HG03521 (cell line): ENCODE measurements around the gene PSD4.

Experiments used
- ATAC-seq: cut with Tn5 transposase; IDR thresholded peaks from one replicate; pipeline ENCODE4 v1.9.1; 2021; ENCODE audit warnings: mild to moderate bottlenecking, moderate library complexity; ENCODE audit not compliant: unreplicated experiment

The PSD4 gene

DNA sequence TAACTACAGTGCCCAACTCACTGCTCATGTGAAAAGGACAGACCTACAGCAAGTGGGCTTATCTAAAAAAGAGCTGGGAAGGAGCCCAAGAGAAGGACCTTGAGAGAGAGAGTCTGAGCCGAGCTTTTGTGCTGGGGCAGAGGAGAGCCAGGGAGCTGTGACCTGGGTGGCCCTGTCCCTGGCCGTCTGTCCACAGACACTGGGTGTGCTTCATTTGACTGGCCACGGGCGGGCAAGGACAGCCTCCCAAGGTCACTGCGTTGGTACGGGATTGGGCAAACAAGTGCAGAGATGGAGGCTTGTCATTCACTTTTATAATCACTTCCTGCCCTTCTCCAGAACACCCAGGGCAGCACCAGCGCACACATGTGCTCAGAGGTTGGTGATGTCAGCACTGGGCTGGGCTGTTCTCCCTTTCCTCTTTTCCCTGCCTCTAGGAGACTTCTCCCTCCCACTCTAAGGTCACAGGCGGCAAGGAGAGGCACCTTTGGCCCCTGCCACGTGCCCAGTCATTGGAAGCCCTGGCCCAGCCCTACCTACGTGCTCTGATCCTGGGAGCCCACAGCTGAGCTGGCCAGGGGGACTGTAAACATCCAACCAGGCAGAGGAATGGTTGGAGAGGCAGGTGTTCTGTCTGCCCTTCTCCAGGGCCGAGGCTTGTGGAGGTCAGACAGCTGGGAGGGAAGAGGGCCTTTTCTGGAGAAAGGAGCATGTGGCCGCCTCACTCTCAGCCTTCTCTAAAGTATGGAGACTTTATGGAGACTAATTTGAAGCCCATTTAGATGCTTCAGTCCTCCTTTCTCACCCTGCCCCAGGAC lies 6.4 kb upstream of the PSD4 start:
- ATAC-seq = no peak

- no peak for ATAC-seq
These were observed 5.8 kb upstream of the PSD4 start for GRCh38 chr2:113167962-113168340.

GRCh38 chr2:113169002-113169530 lies 4.7 kb upstream of the PSD4 start:
- no peak for ATAC-seq

DNA sequence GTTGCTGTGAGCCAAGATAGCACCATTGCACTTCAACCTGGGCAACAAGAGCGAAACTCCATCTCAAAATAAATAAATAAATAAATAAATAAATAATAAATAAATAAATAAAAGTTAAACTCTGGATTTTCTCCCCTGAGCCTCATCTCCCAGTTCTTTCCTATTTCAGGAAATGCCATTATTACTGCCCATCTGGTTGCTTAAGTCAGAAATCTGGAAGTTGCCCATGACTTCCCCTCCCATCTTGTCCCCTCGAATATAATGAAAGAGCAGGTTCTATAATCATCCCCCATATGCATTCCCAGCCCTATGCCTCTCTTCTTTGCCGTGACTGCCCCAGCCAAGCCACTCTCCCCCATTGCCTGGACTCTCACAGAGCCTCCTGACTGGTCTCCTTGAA lies 4.2 kb upstream of the PSD4 start:
- no peak for ATAC-seq

DNA sequence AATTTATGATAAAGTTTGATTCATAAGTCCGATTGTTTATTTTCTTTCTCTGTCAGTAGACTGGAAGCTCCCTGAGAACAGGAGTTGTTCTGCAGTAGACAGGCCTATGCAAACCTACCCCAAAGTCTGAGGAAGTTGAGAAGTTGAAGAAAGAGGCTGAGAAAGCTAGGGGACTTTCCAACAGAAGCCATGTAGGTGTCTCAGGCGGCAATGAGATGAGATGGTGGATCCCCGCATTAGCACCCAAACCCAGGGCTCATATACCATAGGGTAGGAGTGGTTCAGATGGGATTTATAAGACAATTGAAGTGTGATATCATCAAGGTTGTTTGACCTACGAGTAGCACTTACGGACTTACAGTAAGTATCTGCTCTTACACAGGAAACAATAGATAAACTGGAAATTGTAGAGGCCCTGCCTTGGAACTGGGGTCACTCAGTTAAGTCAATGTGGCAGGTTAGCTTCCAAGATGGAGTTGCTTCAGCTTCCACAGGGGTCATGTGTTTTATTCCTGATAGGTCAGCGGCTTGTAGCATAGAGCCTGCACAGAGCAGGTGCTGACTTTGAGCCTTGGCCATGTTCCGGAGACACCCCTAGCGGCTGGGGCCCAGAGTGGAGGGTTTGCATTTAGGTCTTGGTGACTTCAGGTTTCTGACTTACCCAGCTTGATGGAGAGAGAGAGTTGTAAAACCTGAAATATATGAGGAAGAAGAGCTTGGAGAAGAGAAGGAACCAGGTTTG lies 2.3 kb upstream of the PSD4 start:
- no peak for ATAC-seq

- ATAC-seq = no peak
These were observed 840 bp upstream of the PSD4 start for GRCh38 chr2:113172721-113173541.

- ATAC-seq = no peak
These were observed 592 bp downstream of the PSD4 start for GRCh38 chr2:113174376-113174750.

- peak; percentile 60 for ATAC-seq
These were observed 1.4 kb downstream of the PSD4 start for GRCh38 chr2:113175042-113175628.

GRCh38 chr2:113175736-113176695 lies 2.2 kb downstream of the PSD4 start:
- ATAC-seq = no peak

DNA sequence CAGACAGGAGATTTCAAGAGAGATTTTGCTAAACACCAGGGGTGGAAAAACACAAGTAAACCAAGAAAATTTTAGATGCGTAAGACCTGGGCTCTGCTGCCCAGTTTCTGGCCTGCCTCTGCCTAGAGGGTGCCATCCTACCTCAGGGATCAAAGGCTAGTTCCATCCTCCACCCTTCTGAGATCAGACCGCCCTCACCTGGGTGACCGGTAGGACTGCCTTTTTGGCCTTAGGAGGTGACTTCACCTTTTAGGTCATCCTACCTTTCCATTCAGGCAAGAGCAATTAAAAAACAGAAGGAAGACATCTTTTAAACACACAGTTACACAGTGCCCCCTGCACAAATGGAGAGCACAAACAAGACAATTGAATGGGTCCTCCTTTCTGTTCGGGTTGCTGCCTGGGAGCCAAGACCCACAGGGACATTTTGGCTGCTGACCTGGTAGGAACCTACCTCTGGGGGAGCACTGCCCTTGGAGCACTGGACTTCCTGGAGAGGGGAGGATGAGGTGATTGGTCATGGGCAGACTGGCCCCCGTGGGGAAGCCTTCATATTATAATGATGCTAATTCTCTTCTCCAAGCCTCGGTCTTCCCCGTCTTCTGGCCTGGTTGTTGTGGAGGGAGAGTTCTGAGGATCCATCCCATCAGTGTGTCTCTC lies 3.1 kb downstream of the PSD4 start:
- ATAC-seq = no peak

DNA sequence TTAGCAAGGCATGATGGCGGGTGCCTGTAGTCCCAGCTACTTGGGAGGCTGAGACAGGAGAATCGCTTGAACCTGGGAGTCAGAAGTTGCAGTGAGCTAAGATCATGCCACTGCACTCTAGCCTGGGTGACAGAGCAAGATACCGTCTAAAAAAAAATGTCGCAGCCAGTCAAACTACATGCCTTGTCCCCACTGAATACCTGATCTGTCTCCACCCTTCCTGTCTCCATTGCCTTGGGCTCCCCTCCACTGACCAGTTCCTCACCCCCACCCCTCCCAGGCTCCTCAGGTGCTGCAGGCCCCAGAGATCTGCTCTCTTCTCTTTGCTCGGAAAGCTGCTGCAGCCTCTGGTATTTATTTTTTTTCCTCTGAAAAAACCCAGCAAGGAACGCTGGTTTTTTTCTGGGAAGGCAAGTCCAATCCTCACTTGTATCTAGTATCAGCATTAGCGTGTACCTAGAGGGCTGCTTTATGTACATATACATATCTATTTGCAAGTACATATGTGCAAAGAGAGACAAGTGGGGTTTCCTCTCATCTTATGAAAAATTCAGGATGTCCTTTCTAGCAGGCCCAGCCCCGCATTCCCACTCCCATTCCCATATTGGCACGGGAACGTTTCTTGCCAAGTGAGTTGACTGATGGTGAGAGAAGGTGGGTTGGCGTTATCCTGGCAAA lies 4.4 kb downstream of the PSD4 start:
- no peak for ATAC-seq

DNA sequence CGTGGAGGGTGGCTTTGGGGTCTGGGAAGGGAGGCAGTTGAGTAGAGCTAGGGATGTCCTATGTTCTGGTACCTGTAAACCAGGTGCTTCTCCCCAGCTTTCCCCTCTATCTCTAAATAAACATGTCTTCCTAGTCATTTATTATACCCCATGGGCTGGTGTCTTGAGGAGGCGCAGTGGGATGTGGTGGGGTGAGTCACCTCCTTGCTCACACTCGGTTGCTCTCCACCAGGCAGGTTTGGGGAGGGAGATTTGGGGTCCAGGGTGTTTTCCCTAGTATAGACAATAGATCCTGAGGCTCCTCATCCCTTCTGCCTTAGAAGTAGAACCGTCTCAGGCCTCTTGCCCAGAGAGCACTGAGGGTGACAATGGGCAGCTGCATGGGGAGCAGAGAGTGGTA lies 5.1 kb downstream of the PSD4 start:
- no peak for ATAC-seq

DNA sequence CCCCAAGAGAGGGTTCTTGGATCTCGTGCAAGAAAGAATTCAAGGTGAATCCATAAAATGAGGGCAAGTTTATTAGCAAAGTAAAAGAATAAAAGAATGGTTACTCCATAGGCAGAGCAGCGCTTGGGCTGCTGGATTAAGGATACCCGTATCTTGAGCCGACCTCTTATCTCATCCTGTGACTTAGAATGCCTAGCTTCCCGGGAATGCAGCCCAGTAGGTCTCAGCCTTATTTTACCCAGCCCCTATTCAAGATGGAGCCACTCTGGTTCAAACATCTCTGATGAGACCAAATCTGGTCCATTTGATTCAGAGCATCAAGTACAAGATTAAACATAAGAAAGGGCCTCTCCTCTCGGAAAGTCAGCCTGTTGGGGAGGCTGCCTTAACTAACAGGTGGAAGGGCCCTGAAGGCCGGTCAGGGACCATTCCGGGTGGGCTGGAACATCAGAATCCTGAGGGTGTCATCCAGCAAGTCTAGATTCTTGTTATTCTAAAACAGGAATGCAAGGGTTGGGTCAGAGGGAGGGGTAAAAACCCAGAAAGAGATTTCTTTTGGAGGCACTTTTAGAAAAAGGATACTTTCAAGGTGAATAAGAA lies 5.8 kb downstream of the PSD4 start:
- no peak for ATAC-seq

- no peak for ATAC-seq
These were observed 6.6 kb downstream of the PSD4 start for GRCh38 chr2:113180131-113180946.

GRCh38 chr2:113181258-113182051 lies 7.7 kb downstream of the PSD4 start:
- ATAC-seq = no peak

DNA sequence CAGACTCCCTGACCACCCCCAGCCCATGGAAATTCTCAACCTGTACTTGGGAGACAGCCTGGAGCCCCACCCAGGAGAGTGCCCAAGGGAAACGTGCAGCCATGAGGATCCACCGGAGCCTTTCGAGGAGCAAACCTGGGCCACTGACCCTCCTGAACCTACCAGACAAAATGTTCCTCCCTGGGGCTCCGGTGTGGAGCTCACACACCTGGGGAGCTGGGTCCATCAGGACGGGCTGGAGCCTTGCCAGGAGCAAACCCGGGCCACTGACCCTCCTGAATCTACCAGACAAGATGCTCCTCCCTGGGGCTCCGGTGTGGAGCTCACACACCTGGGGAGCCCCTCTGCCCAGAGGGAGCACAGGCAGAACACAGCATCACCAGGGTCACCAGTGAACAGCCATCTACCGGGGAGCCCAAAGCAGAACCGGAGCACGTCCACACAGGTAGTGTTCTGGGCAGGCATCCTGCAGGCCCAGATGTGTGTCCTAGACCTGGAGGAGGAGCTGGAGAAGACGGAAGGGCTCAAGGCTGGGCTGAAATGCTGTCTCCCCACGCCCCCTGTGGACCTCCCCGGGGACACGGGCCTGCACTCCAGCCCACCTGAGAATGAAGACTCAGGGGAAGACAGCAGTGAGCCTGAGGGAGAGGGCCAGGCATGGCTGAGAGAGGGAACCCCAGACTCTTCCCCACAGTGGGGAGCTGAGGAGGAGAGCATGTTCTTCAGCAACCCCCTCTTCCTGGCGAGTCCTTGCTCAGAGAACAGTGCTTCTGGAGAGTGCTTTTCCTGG lies 8.9 kb downstream of the PSD4 start:
- ATAC-seq = no peak
